NCI-H1105 (cell line): ENCODE data around the gene PCID2.

Source experiments
- DNase-seq: peaks from one replicate; lab custom pipeline; 2025; lab: John Stamatoyannopoulos, UW

The PCID2 gene

DNA sequence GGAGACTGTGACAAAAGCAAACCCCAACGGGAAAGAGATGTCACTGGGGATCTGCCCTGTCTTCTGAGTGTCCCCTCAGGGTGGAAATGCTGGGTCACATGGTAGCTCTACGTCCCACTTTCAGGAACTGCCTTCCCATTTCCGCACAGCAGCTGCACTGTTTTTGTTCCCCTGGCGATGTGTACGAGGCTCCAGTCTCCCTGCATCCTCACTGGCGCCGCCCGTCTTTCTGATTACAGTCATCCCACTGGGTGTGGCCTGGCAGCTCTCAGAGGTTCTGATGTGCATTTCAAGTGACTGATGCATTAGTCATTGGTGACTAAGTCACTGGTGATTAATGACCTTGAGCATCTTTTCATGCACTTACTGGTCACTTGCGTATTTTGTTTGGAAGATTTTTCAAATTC, 21.2 kb downstream of the PCID2 start:
- DNase-seq, result no peak

DNA sequence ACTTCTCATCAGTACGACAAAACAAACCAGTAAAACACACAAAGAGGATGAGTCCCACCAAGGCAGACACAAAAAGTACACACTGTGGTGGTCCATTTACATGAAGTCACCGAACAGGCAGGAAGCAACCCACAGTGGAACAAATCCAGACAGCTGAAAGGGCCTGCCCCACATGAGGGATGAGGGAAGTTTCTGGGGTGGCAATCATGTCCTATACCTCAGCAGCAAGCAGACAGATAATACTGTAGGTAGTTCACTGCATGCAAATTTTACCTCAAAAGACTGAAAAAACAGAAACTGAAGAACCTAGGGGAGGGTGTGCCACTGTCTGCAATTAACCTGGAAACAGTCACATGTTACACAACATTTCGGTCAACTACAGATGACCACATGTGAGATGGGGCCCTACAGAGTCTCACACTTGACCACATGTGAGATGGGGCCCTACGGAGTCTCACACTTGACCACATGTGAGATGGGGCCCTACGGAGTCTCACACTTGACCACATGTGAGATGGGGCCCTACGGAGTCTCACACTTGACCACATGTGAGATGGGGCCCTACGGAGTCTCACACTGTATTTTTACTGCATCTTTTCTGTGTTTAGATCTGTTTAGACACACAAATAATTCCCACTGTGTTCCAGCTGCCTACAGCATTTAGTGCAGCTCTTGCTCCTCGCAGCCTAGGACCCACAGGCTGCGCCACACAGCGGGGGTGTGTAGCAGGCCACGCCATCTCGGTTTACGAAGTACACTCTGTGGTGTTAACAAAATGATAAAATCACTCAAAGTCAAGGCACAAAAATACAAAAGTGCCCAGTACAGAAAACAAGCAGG, 22.2 kb downstream of the PCID2 start:
- no peak for DNase-seq

DNA sequence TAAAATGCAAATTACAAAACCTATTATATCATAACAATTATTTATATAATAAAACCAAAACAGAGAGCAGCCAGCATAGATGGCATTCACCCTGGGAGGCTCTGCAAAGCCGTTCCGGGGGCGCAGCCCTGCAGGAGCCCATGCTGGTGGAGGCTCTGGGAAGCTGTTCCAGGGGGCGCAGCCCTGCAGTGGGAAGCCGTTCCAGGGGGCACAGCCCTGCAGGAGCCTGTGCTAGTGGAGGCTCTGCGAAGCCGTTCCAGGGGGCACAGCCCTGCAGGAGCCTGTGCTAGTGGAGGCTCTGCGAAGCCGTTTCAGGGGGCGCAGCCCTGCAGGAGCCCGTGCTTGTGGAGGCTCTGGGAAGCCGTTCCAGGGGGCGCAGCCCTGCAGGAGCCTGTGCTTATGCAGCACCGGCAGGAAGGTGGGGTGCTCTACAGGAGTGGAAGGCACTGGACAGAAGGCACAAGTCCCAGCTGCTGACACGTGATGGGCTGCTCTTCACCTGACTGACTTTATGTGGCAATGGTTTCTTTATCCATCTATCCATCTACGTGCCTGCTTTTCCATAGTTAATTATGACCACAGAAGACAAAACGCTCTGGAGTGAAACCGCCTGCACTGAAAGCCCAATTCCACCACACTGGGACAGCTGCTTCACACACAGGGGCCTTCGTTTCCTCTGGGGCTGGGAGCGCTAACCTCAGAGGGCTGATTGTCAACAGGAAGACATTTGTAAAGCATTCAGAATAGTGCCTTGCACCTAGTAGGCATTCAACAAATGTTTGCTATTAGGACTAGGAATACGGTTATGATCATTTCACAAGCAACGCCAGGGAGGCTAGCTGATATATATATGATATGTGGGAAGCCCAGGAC, 23.7 kb downstream of the PCID2 start:
- DNase-seq, result no peak

DNA sequence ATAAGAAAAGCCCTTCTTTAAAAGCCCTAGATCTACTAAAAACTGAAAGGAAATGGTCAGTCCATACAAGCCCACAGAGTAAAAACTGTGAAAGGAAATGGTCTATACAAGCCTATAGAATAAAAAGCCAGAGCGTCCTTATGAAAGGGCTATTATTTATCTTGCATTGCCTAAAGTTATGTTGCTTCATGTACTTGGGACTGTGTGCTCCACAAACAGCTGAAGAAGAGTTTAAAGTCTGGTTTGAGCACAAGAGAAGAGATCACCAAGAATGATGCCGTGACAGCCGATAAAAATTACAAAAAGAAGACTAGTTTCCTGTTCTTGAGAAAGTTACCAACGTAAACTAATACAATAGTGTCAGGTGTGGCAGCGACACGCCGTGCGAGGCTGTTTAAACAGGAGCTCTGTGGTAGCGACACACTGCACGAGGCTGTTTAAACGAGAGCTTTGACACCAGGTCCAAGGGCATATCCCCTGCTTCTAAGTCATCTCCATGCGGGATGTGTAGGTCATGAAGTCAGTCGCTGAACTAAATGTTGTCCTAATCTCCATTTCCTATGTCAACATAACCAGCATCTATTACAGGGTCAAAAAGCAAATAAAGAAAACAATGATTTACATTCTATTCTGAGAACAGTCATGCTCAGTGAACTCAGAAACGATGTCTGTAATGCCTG, 24.9 kb downstream of the PCID2 start:
- no peak for DNase-seq

DNA sequence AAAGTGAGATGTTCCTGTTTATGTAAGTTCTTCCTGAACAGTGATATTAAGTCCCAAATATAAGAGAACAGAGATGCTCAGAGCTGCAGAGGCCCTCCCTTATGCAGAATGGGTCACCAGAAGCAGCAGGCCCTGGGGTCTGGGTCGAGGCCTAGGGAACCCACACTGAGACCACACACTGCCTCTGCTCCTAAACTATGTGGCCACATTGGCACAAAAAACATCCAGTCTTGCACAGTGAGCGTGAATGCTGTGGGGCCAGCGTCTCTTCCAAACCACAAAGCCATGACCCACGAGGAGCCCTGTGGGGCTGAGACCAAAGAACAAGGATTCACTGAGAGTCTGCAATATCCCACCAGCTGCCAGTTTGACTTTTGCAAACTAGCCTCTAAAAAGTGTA, 26.4 kb downstream of the PCID2 start:
- no peak for DNase-seq

DNA sequence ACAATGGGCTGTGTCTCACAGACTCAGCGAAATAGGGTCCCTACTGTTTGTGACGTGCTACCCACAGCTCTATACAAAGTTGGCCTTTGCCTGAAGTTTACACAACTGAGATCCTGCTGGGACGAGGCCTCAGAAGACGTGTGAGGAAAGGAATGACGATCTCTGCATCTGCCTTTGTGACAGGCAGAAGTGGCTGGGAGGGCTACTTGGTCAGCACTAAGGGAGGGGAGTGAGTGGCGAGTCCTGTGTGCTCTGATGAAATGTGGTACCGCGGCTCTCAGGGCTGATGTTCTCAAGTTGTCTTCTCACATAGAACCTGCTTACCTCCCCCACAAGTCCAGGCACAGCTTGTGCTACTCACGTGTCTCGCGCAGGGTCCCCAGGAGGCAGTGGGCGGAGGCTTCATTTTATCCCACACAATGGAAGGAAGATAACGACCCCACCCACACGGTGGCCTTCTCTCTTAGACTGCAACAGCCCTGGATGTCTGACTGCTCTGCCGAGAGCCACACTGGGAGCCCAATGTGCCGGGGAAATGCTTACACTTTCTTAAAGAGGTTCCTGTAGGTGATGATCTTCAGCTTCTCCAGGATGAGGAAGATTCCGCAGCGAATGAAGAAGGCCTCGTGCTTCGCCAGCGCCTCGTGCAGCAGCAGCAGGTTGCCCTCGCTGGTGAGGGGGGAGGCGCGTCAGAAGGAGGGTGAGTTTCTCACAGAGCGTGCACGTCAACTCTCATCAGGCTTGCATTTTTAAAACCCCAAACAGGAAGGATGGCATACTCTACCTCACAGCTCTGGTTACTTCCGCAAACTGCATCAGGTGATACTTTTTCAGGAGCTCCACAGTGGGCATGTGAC, 28.9 kb downstream of the PCID2 start:
- no peak for DNase-seq

DNA sequence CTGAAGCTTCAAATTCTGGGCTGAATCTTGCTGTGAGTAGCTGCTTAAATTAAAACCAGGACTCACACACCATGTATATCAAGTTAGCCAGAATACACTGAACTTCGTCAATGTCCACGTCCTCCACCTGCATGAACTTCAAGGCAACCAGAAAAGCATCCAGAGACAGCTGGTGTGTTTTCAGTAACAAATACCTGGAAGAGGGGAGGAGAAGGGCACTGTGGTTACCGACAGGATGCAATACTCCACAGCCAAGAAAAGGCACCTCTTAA, 29.6 kb downstream of the PCID2 start:
- DNase-seq, result no peak

DNA sequence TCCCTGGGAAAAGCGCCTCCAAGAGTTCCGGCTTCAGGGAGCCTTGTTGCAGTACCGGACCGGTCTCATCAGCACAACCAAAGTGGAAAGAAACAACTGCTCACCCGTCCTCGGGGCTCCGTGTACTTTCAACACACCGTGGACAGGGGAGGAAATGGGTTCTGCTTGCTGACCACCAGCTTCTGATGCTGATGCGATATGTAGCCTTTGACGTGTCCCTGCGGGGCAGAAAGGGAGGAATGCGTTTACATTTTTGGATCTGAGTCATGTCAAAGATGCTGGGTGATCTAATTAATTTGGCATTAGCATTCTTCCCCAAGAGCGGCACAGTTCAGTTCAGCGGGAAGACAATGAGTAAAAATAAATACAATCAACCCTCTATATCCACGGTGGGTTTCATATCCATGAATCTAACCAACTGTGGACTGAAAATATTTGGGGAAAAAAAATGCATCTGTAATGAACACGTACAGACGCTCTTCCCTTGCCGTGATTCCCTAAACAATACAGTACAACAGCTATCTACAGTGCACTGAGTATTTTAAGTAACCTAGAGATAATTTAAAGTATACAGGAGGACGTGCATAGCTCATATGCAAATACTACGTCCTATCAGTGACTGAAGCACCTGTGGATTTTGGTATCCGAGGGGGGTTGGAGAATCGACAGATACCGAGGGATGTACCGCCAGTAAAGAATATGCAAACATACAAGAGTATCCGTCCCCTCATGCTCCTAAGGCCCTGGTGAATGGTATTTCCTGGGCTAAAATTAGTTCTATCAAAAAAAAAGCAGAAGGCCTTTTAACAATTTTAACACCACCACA, 30.2 kb downstream of the PCID2 start:
- DNase-seq, result no peak

DNA sequence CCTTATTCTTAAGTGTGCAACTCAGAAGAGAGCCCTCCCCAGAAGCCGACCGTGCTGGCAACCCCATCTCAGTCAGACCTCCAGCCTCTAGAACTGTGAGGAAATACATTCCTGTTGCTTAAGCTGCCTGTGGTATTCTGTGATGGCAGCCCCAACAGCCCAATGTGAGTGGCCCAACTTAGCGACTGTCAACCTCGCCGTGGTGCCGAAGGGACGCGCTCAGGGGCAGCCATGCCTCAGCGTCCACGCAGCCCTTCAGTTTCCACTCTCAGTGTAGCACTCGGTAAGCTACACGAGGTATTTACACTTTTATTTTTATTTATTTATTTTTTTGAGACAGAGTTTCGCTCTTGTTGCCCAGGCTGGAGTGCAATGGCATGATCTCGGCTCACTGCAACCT, 31.6 kb downstream of the PCID2 start:
- DNase-seq, result no peak

DNA sequence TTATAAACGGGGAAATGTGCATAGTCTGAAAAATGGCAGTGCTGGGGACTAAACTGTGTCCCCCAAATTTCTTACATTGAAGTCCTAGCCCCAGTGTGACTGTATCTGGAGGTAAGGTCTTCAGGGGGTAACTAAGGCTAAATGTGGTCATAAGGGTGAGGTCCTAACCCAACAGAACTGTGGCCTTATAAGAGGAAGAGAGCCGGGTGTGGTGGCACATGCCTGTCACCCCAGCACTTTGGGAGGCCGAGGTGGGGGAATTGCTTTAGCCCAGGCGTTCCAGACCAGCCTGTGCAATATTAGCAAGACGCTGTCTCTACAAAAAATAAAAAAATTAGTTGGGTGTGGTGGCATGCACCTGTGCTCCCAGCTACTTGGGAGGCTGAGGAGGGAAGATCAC, 32.2 kb downstream of the PCID2 start:
- DNase-seq, result no peak

DNA sequence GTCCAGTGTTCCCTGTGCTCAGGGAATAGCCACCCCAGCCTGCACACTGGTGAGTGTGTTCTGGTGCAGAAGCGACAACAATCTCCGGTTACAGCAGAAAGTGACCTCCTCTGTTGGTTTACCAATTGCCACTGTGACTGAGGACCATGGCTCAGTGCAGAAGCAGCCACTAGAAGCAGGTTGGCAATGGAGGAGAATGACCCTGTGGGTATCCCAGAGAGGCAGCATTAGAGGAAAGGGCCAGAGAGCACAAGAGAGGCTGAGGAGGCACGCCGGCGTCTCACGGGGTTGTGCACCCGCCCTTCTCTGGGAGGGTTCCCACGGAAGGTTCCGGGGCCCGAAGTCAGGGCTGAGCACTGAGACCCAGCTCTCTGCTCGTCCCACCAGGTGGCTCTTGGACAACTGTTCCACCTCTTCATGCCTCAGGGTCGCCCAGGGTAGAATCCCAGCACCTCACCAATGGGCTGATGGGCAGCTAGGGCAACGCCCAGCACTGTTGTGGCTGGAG, 36.0 kb downstream of the PCID2 start:
- no peak for DNase-seq

DNA sequence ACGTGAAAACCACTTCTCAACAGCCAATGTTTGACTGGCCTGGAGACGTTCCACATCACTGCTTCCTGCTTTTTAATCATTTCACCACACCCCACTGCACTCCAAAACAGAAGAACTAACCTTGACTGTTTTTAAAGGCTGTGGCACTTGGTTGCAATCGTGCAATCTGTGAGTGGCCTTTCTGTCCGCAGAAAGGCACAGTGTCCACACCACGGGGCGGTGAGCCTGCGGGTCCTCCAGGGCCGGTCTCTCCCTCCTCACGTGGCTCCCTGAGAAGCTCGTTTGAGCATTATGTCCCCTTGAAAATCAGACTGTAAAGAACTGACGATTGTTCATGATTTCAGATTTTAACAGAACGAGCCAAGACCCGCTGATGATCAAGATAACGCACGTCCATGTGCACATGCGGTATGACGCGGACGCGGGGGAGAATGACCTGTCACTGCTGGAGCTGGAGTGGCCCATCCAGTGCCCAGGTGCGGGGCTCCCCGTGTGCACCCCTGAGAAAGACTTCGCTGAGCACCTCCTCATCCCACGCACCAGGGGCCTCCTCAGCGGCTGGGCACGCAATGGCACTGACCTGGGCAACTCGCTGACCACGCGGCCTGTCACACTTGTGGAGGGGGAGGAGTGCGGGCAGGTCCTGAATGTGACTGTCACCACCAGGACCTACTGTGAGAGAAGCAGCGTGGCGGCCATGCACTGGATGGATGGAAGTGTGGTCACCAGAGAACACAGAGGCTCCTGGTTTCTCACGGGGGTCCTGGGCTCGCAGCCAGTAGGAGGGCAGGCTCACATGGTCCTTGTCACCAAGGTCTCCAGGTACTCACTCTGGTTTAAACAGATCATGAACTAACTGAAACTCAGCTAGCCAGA, 37.0 kb downstream of the PCID2 start:
- DNase-seq, result no peak

DNA sequence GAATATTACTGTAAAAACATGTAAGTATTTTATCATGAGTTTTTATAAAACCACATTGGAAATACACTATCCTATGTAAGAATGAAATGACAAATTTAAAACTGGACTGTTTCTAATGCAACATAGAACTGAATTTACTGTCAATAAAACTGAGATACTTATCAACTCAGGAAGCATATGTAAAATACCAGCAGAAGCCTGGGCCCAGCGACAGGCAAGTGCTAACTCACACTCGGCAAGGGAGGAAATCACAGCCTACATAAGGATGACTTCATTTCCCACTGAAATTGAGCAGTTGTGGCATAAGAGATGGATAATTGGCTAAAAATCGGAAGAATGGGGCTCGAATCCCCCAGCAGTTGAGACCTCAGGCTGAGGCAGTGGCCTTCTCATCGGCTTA, 38.0 kb downstream of the PCID2 start:
- no peak for DNase-seq

DNA sequence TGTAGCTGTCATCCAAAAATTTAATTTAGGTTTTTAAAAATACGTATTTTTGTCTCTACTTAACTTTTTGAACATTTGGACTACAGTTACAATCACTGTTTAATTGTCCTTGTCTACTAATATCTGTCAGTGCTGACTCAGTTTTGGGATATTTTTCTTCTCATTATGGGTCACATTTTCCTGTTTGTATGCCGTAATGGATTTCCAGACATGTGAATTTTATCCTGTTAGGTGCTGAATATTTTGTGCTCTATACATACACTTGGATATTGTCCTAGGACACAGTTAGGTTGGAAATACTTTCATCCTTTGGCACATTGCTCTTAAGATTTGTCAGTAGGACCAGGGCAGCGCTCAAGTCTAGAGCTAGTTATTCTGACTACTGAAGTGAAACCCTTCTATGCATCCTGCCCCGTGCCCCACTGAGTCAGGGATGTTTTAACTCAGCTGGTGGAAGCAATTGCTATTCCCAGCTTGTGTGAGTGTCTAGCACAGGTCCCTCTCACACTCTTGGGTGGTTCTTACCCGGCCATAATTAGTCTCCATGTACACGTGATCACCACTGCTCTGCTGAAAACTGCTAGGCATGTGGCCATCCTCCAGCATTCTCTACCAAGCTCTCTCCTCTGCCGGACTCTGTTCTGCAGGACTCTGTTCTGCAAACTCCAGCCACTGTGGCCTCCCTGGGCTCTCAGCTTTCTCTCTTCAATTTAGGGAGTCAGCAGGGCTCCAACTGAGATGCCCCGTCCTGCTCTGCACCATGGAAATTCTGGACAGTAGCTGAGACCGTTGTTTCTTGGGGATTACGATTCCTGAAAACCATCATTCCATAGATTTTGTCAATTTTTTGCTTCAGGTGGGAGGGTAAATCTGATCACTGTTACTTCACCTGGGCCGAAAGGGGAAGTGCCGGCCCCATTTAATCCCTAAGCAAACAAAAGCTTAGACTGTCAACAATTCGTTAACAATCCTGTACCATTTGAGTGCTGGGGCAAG, 38.9 kb downstream of the PCID2 start:
- DNase-seq, result no peak

DNA sequence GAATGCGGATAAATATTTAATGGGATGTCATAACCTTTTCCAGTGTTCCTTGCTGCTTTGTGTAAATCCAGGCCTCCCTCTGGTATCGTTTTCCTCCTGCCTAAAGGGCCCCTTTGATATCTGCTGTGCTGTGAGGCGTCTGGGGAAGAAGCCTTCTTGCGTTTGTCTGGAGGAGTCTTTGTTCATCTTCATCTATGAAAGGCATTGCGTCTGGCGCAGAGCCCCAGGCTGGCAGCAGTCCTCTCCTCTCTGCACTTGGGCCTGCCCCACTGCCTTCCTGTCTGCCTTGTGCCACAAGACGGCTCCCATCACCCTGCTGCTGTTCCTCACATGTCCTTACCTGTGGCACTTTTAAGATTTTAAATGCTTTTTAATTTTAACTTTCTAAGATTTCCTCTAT, 40.3 kb downstream of the PCID2 start:
- no peak for DNase-seq

DNA sequence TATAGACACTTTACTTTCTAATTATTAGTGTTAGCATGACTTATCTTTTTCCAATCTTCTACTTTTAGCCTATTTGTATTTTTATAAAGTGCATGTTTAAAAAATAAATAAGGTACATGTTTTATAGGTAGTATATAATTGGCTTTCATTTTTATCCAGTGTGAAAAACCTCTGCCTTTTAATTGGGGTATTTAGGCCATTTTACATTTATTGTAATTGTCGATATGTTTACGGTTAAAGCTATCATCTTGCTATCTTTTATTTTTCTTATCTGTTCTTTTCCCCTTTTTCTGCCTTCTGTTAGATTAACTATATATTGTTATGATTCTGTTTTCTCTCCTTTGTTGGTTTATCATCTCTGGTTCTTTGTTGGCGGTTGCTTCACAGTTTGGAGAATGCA, 40.9 kb downstream of the PCID2 start:
- no peak for DNase-seq

DNA sequence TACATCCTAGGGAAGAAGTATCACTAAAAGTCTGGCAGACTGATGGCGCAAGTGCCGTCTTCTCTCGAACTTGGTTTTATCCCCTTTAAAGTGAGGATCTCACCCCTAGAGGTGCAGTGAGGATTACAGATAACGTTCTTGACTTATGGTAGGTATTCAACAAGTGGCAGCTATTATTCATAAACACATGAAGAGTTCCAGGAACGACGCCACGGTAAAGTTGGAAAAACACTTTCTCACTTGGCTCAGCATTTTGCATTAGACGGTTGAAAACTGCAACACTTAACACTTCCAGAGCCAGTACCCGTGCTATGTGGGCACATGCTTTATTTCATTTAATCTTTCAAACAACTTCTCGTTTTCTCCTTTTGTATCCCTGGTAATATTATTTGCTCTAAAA, 41.3 kb downstream of the PCID2 start:
- DNase-seq, result no peak

DNA sequence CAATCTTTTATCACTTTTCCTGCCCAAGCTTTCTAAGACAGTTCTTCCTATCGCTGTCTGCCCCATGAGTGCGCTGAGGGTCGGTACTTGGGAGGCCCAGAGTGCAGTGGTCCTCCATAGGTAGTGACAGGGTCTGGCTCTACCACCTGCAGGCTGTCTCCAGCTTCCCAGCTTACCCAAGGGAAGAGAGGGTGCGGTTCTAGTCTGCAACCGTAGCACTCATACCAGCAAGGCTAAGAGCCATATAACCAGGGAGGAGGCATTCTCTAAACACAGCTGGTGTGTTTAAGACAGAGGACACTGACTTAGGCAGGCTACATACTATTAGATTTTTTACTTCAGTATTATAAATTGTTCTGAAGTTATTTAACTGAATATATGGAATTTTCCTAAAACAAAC, 41.8 kb downstream of the PCID2 start:
- DNase-seq, result no peak

DNA sequence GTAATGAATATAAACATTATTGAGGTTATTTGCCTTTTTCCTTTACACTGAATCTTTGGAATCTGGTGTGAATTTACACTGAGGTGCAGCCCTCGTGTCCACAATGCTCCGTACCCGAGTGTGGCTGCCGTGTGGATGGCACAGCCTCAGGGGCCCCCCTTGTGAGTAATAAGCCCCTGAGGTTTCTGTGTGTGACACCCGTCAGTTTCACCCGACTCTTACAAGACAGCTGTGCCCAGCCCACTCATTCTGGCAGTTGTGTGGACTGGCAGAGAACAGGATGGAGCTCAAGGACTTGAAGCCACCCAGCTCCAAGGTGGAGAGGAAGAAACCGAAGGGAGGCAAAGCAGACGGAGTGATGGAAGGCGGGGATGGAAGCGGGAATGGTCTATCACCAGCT, 42.2 kb downstream of the PCID2 start:
- DNase-seq, result no peak
